A204.1 (cell line): Measurements from ENCODE around the gene PLAGL2.

Experiments used
- FAIRE-seq: peaks from 2 replicates; lab custom pipeline; 2012; peaks lifted over from hg19 to GRCh38; lab: Jason Lieb, UNC

The PLAGL2 gene

GRCh38 chr20:32144898-32145662 is 62.5 kb downstream of the PLAGL2 start:
- no peak for FAIRE-seq

DNA sequence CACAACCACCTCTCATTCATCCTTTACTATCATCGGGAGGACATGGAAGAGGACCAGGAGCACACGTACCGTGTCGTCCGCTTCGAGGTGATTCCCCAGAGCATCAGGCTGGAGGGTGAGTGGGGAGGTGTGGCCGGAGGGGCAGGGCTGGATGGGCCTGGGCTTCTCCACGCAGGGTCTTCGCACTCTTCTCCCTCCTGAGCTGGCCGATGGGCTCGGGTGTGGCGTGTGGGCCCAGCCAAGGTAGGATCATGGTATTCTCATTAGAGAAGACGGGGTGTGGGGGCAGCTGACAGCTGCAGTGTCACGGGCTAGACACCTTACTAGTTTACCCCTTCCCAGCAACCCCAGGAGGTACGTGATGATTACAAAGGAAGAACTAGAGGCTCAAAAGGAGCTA is 64.6 kb downstream of the PLAGL2 start:
- no peak for FAIRE-seq
